Measurements from ENCODE around the gene RNF157. TPM values are rescaled to one million over a fixed set of nuclear protein-coding genes. Genes with fewer than 3 reads are reported as not detected.

RNF157 gene
- total and polyA plus RNA-seq, 2 of the 13 experiments (the other 11 are each of a cell fraction or from before 2014, with no cell fraction given), result 0.44 to 1.5 TPM

- TF ChIP-seq ZNF75D (CRISPR knock-in tag; IDR thresholded peaks at IDR 0.05; ENCODE audit: borderline replicate concordance) (no peak), ZFX (CRISPR knock-in tag; IDR thresholded peaks at IDR 0.05; ENCODE audit: low read depth) (peak; percentile 76), ZNF224 (CRISPR knock-in tag; IDR thresholded peaks at IDR 0.05) (peak; percentile 69; the same call in 1 of the 2 replicates), ZNF577 (CRISPR knock-in tag; IDR thresholded peaks at IDR 0.05; ENCODE audit: borderline replicate concordance, low read depth) (no peak), ZNF629 (CRISPR knock-in tag; conservative IDR thresholded peaks at IDR 0.05) (no peak), ZNF121 (CRISPR knock-in tag; IDR thresholded peaks at IDR 0.05) (peak; percentile 95), SP1 (IDR thresholded peaks at IDR 0.05) (no peak), SP1 (CRISPR knock-in tag; IDR thresholded peaks at IDR 0.05) (no peak), RAD21 (CRISPR knock-in tag; IDR thresholded peaks at IDR 0.05) (no peak), HNRNPK (IDR thresholded peaks at IDR 0.05; ENCODE audit: low read depth, low read length, poor library complexity, severe bottlenecking) (no peak), ZNF564 (CRISPR knock-in tag; IDR thresholded peaks at IDR 0.05) (no peak), RELA (CRISPR knock-in tag; IDR thresholded peaks at IDR 0.05) (no peak), ARID5B (CRISPR knock-in tag; IDR thresholded peaks at IDR 0.05) (peak; percentile 70), SCMH1 (CRISPR knock-in tag; IDR thresholded peaks at IDR 0.05; ENCODE audit: borderline replicate concordance) (no peak), SMARCE1 (IDR thresholded peaks at IDR 0.05; ENCODE audit: borderline replicate concordance) (no peak), MLXIP (CRISPR knock-in tag; IDR thresholded peaks at IDR 0.05; ENCODE audit: borderline replicate concordance) (no peak), ZNF674 (CRISPR knock-in tag; IDR thresholded peaks at IDR 0.05; ENCODE audit: low read depth) (no peak), RERE (CRISPR knock-in tag; IDR thresholded peaks at IDR 0.05; ENCODE audit: low read depth) (peak; percentile 45; the same call in 1 of the 2 replicates)
These were observed 107.5 kb downstream of the RNF157 start (continued) for GRCh38 chr17:76132574-76133338.
